OCI-M1 (cell line): ENCODE data around the gene PTPRN2.
"Not testable (repeated sequence)": the region's sequence is repeated elsewhere in the genome, so short reads cannot be mapped to it uniquely, and the experiment has no call there.

Source experiments
- DNase-seq: peaks from one replicate; lab custom pipeline; 2025; lab: John Stamatoyannopoulos, UW

Gene PTPRN2

GRCh38 chr7:157793973-157794745 lies 793.5 kb downstream of the PTPRN2 start:
- no peak for DNase-seq

- no peak for DNase-seq
These were observed 794.6 kb downstream of the PTPRN2 start for GRCh38 chr7:157793087-157793353.

- no peak for DNase-seq
These were observed 795.2 kb downstream of the PTPRN2 start for GRCh38 chr7:157792241-157793086.

GRCh38 chr7:157791666-157792065 lies 796.0 kb downstream of the PTPRN2 start:
- DNase-seq = no peak

GRCh38 chr7:157791261-157791660 lies 796.4 kb downstream of the PTPRN2 start:
- DNase-seq = no peak

GRCh38 chr7:157789942-157790341 lies 797.7 kb downstream of the PTPRN2 start:
- no peak for DNase-seq

- no peak for DNase-seq
These were observed 798.5 kb downstream of the PTPRN2 start for GRCh38 chr7:157789094-157789493.

- DNase-seq = no peak
These were observed 799.0 kb downstream of the PTPRN2 start for GRCh38 chr7:157788573-157788972.

GRCh38 chr7:157787275-157787701 lies 800.3 kb downstream of the PTPRN2 start:
- DNase-seq = no peak

- DNase-seq = no peak
These were observed 801.0 kb downstream of the PTPRN2 start for GRCh38 chr7:157786375-157787274.

- DNase-seq = no peak
These were observed 802.0 kb downstream of the PTPRN2 start for GRCh38 chr7:157785486-157786186.

GRCh38 chr7:157784979-157785441 lies 802.6 kb downstream of the PTPRN2 start:
- DNase-seq = no peak

GRCh38 chr7:157784041-157784835 lies 803.4 kb downstream of the PTPRN2 start:
- no peak for DNase-seq

- DNase-seq = no peak
These were observed 805.6 kb downstream of the PTPRN2 start for GRCh38 chr7:157782041-157782440.

GRCh38 chr7:157780721-157781120 lies 806.9 kb downstream of the PTPRN2 start:
- no peak for DNase-seq

GRCh38 chr7:157780312-157780711 lies 807.3 kb downstream of the PTPRN2 start:
- no peak for DNase-seq

- DNase-seq = no peak
These were observed 808.4 kb downstream of the PTPRN2 start for GRCh38 chr7:157779206-157779605.

- DNase-seq = not testable (repeated sequence)
These were observed 810.3 kb downstream of the PTPRN2 start for GRCh38 chr7:157777194-157777762.

GRCh38 chr7:157775560-157776332 lies 811.9 kb downstream of the PTPRN2 start:
- no peak for DNase-seq
